ENCODE data around the gene FAM180B. TPM values are rescaled to one million over a fixed set of nuclear protein-coding genes. Genes with fewer than 3 reads are reported as not detected.
A peak's percentile ranks its signal among the peaks of the same experiment; 100 is the strongest.

The FAM180B gene
- total and polyA plus RNA-seq, 2 of the 13 experiments (the other 11 are each of a cell fraction or from before 2014, with no cell fraction given) = 0.40 to 1.0 TPM

DNA sequence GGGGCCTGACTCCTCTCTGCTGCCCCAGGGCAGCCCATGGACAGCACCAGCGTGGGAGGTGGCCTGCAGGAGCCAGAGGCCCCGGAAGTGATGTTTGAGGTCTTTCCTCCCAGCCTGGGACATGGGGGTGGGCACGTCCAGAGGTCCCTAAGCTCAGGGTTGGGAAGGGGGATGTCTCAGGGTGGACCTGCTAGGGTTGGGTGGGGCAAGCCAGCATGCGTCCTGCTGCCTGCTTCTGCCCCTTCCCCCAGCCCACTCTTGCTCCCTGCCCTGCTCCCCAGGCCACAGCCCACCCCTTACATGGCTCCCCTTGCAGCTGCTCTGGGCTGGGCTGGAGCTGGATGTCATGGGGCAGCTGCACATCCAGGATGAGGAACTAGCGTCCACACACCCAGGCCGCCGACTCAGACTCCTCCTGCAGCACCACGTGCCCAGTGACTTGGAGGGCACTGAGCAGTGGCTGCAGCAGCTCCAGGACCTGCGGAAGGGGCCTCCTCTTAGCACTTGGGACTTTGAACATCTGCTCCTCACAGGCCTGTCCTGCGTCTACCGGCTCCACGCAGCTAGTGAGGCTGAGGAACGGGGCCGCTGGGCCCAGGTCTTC lies 1.3 kb downstream of the FAM180B start (continued):
- TF ChIP-seq, protein P1, sequence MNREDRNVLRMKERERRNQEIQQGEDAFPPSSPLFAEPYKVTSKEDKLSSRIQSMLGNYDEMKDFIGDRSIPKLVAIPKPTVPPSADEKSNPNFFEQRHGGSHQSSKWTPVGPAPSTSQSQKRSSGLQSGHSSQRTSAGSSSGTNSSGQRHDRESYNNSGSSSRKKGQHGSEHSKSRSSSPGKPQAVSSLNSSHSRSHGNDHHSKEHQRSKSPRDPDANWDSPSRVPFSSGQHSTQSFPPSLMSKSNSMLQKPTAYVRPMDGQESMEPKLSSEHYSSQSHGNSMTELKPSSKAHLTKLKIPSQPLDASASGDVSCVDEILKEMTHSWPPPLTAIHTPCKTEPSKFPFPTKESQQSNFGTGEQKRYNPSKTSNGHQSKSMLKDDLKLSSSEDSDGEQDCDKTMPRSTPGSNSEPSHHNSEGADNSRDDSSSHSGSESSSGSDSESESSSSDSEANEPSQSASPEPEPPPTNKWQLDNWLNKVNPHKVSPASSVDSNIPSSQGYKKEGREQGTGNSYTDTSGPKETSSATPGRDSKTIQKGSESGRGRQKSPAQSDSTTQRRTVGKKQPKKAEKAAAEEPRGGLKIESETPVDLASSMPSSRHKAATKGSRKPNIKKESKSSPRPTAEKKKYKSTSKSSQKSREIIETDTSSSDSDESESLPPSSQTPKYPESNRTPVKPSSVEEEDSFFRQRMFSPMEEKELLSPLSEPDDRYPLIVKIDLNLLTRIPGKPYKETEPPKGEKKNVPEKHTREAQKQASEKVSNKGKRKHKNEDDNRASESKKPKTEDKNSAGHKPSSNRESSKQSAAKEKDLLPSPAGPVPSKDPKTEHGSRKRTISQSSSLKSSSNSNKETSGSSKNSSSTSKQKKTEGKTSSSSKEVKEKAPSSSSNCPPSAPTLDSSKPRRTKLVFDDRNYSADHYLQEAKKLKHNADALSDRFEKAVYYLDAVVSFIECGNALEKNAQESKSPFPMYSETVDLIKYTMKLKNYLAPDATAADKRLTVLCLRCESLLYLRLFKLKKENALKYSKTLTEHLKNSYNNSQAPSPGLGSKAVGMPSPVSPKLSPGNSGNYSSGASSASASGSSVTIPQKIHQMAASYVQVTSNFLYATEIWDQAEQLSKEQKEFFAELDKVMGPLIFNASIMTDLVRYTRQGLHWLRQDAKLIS (CRISPR knock-in tag; IDR thresholded peaks at IDR 0.05) = no peak
- no peak for TF ChIP-seq TGIF2 (CRISPR knock-in tag; IDR thresholded peaks at IDR 0.05)
- TF ChIP-seq ZNF232 (CRISPR knock-in tag; IDR thresholded peaks at IDR 0.05; ENCODE audit: borderline replicate concordance) = no peak
- no peak for TF ChIP-seq ARID3A (IDR thresholded peaks at IDR 0.05; ENCODE audit: low read depth, low read length)
- no peak for TF ChIP-seq PHF5A (CRISPR knock-in tag; IDR thresholded peaks at IDR 0.05; ENCODE audit: low read depth, unreplicated experiment)
- no peak for TF ChIP-seq ELK4 (CRISPR knock-in tag; IDR thresholded peaks at IDR 0.05; ENCODE audit: borderline replicate concordance)
- TF ChIP-seq ZBTB42 (CRISPR knock-in tag; IDR thresholded peaks at IDR 0.05) = no peak
- TF ChIP-seq SNAI1 (CRISPR knock-in tag; IDR thresholded peaks at IDR 0.05; ENCODE audit: borderline replicate concordance) = no peak
- no peak for TF ChIP-seq TP53 (CRISPR knock-in tag; conservative IDR thresholded peaks at IDR 0.05)
- peak; percentile 72 for TF ChIP-seq ARNT2 (CRISPR knock-in tag; IDR thresholded peaks at IDR 0.05; ENCODE audit: low read depth)
- no peak for TF ChIP-seq ZNF431 (CRISPR knock-in tag; IDR thresholded peaks at IDR 0.05; ENCODE audit: borderline replicate concordance, low read depth)
- no peak for TF ChIP-seq ZBTB25 (CRISPR knock-in tag; IDR thresholded peaks at IDR 0.05)
- TF ChIP-seq MIER2 (CRISPR knock-in tag; IDR thresholded peaks at IDR 0.05) = no peak
- no peak for TF ChIP-seq ISL2 (CRISPR knock-in tag; IDR thresholded peaks at IDR 0.05)
- TF ChIP-seq KLF16 (CRISPR knock-in tag; IDR thresholded peaks at IDR 0.05) = no peak
- TF ChIP-seq, protein P2, sequence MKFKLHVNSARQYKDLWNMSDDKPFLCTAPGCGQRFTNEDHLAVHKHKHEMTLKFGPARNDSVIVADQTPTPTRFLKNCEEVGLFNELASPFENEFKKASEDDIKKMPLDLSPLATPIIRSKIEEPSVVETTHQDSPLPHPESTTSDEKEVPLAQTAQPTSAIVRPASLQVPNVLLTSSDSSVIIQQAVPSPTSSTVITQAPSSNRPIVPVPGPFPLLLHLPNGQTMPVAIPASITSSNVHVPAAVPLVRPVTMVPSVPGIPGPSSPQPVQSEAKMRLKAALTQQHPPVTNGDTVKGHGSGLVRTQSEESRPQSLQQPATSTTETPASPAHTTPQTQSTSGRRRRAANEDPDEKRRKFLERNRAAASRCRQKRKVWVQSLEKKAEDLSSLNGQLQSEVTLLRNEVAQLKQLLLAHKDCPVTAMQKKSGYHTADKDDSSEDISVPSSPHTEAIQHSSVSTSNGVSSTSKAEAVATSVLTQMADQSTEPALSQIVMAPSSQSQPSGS (CRISPR knock-in tag; IDR thresholded peaks at IDR 0.05) = no peak
- no peak for TF ChIP-seq HCFC1 (IDR thresholded peaks at IDR 0.05; ENCODE audit: low read depth, low read length)
- peak; percentile 58; the same call in 1 of the 2 replicates for TF ChIP-seq ZNF788 (CRISPR knock-in tag; IDR thresholded peaks at IDR 0.05; ENCODE audit: borderline replicate concordance)
- TF ChIP-seq, protein P3, sequence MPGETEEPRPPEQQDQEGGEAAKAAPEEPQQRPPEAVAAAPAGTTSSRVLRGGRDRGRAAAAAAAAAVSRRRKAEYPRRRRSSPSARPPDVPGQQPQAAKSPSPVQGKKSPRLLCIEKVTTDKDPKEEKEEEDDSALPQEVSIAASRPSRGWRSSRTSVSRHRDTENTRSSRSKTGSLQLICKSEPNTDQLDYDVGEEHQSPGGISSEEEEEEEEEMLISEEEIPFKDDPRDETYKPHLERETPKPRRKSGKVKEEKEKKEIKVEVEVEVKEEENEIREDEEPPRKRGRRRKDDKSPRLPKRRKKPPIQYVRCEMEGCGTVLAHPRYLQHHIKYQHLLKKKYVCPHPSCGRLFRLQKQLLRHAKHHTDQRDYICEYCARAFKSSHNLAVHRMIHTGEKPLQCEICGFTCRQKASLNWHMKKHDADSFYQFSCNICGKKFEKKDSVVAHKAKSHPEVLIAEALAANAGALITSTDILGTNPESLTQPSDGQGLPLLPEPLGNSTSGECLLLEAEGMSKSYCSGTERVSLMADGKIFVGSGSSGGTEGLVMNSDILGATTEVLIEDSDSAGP (CRISPR knock-in tag; IDR thresholded peaks at IDR 0.05; ENCODE audit: borderline replicate concordance) = no peak
